ENCODE results near the gene MARVELD1.

GRCh38 chr10:97718178-97718577, 4.6 kb downstream of the MARVELD1 start:
- TF ChIP-seq ZNF462 (CRISPR knock-in tag; IDR thresholded peaks at IDR 0.05): no peak
- no peak for TF ChIP-seq CTCF (conservative IDR thresholded peaks at IDR 0.05; ENCODE audit: low read depth in 2 of 2)
- no peak for TF ChIP-seq NANOG (IDR thresholded peaks at IDR 0.05; ENCODE audit: borderline replicate concordance)
- TF ChIP-seq REST (IDR thresholded peaks at IDR 0.05; ENCODE audit: unreplicated experiment): no peak
- no peak for TF ChIP-seq ZNF331 (CRISPR knock-in tag; IDR thresholded peaks at IDR 0.05; ENCODE audit: low read depth)
